Kidney (tissue), 14 donors: ENCODE measurements around the gene CCDC3. TPM values are rescaled to one million over a fixed set of nuclear protein-coding genes. Genes with fewer than 3 reads are reported as not detected.

Experiments used
- DNase-seq, 5 donors: peaks; one replicate each; pipeline ENCODE4 v3.0.0-alpha.2; 2013 to 2020
- FAIRE-seq: peaks from 2 replicates; lab custom pipeline; 2012; peaks lifted over from hg19 to GRCh38; lab: Jason Lieb, UNC
- H3K27ac ChIP-seq, 2 donors: one replicate each; pipeline ENCODE4 v1.7.0; 2013; ENCODE audit warnings: low read depth in 2 of 2, low read length in 2 of 2, inconsistent platforms in 1 of 2
- H3K27me3 ChIP-seq: one replicate; pipeline ENCODE4 v1.7.1; 2013; ENCODE audit warnings: low read length, inconsistent platforms; ENCODE audit not compliant: control insufficient read depth, insufficient read depth
- H3K36me3 ChIP-seq, 3 donors: one replicate each; pipeline versions ENCODE4 v1.7.0 to v1.7.1; 2013; ENCODE audit warnings: low read length in 3 of 3, control low read depth in 1 of 3, inconsistent platforms in 1 of 3; ENCODE audit not compliant: insufficient read depth in 3 of 3, control insufficient read depth in 2 of 3
- H3K4me1 ChIP-seq, 3 donors: one replicate each; pipeline versions ENCODE4 v1.7.0 to v1.7.1; 2013; ENCODE audit warnings: low read length in 3 of 3, inconsistent platforms in 1 of 3, low read depth in 1 of 3; ENCODE audit not compliant: control insufficient read depth in 2 of 3, insufficient read depth in 2 of 3
- H3K4me3 ChIP-seq, 3 donors: one replicate each; pipeline versions ENCODE4 v1.7.0 to v1.8.1; 2013; ENCODE audit warnings: low read length in 3 of 3, control low read depth in 1 of 3, inconsistent platforms in 1 of 3
- H3K9ac ChIP-seq, 3 donors: one replicate each; pipeline versions ENCODE4 v1.7.0 to v1.7.1; 2013; ENCODE audit warnings: low read length in 3 of 3, control low read depth in 1 of 3, inconsistent platforms in 1 of 3
- H3K9me3 ChIP-seq, 3 donors: one replicate each; pipeline versions ENCODE4 v1.7.0 to v1.7.1; 2013; ENCODE audit warnings: low read length in 3 of 3, control low read depth in 1 of 3, inconsistent platforms in 1 of 3; ENCODE audit not compliant: control insufficient read depth in 2 of 3, insufficient read depth in 1 of 3
- CTCF ChIP-seq: IDR thresholded peaks from 3 replicates; pipeline ENCODE4 v1.5.1; 2012; ENCODE audit warnings: mild to moderate bottlenecking, moderate library complexity, borderline replicate concordance; ENCODE audit not compliant: insufficient read depth; ENCODE audit errors: extremely low read depth
- intact Hi-C: fragments of 100-400 bp; cut with DNase I; formaldehyde crosslinking; loops from one replicate; pipeline ENCODE4 v1.11.1; 2022
- polyA plus RNA-seq: library from polyadenylated mRNA; stranded (reverse); fragments of 350-450 nt; fragmentation: Illumina TruSeq; extraction: RNeasy Lipid Tissue Mini Kit (QIAGEN cat#74804); gene quantifications from one replicate; pipeline ENCODE4 v1.2.3, GENCODE V29; 2014; ENCODE audit warnings: low read depth, low replicate concordance; ENCODE audit not compliant: insufficient read depth
- total RNA-seq: library from RNA; stranded (reverse); fragmentation: NEBNext Ultra II Directional; extraction: Animal tissue kit (Norgen Biotek cat#: 25700); gene quantifications from one replicate; pipeline ENCODE4 v1.2.1, GENCODE V29; 2021
- donor health status: control.
- donor health status: control.
- donor health status: control.
- donor health status: control.
- donor health status: control.
- donor health status: DM: yes; HTN: yes; CAD: no.
- donor health status: Normal renal cell carcinoma (clear cell type).

The CCDC3 gene
- total and polyA plus RNA-seq, 2 donors from 2014 or later = 9.7 to 33.5 TPM

GRCh38 chr10:12849319-12850181, 152.0 kb downstream of the CCDC3 start:
- no peak for TF ChIP-seq CTCF
- Histone ChIP-seq H3K4me1 (peaks cover 0 to 3% (median 0%) of the 10 kb centered on the region in 3 donors), H3K9ac (no peak overlapping the region), H3K27me3 (no peaks in the 10 kb centered on the region), H3K27ac (no peak overlapping the region), H3K9me3 (no peaks in the 10 kb centered on the region), H3K4me3 (no peak overlapping the region), H3K36me3 (no peaks in the 10 kb centered on the region)
- DNase-seq (peak in 4 of 5 donors; percentile 54 to 79 (median 64)), FAIRE-seq (no peak)
- intact Hi-C loops = no loop called here

GRCh38 chr10:12848439-12849173, 152.9 kb downstream of the CCDC3 start:
- peaks cover 0 to 3% (median 0%) of the 10 kb centered on the region in 3 donors for H3K4me1 ChIP-seq

GRCh38 chr10:12847361-12847975, 154.0 kb downstream of the CCDC3 start:
- no peak overlapping the region for H3K4me3 ChIP-seq
- DNase-seq = no peak
- H3K9me3 ChIP-seq = no peaks in the 10 kb centered on the region
- no peak for TF ChIP-seq CTCF
- peaks cover 0 to 3% (median 0%) of the 10 kb centered on the region in 3 donors for H3K4me1 ChIP-seq
- H3K27ac ChIP-seq = no peak overlapping the region
- no peaks in the 10 kb centered on the region for H3K36me3 ChIP-seq
- intact Hi-C loops = no loop called here
- no peaks in the 10 kb centered on the region for H3K27me3 ChIP-seq
- no peak overlapping the region for H3K9ac ChIP-seq
- no peak for FAIRE-seq

More at GRCh38 chr10:12848439-12849173, 152.9 kb downstream of the CCDC3 start:
- Histone ChIP-seq H3K9ac (no peak overlapping the region), H3K27ac (no peak overlapping the region), H3K27me3 (no peaks in the 10 kb centered on the region), H3K9me3 (no peaks in the 10 kb centered on the region), H3K4me3 (no peak overlapping the region), H3K36me3 (no peaks in the 10 kb centered on the region)
- intact Hi-C loops = no loop called here
- FAIRE-seq = no peak
- TF ChIP-seq CTCF = no peak
- peak in 1 of 5 donors; percentile 35 for DNase-seq
